HG03045 (cell line): ENCODE data around the gene DENND4B.

Experiments used
- ATAC-seq: cut with Tn5 transposase; IDR thresholded peaks from one replicate; pipeline ENCODE4 v1.9.1; 2021; ENCODE audit warnings: mild to moderate bottlenecking, moderate library complexity; ENCODE audit not compliant: unreplicated experiment

Gene DENND4B

DNA sequence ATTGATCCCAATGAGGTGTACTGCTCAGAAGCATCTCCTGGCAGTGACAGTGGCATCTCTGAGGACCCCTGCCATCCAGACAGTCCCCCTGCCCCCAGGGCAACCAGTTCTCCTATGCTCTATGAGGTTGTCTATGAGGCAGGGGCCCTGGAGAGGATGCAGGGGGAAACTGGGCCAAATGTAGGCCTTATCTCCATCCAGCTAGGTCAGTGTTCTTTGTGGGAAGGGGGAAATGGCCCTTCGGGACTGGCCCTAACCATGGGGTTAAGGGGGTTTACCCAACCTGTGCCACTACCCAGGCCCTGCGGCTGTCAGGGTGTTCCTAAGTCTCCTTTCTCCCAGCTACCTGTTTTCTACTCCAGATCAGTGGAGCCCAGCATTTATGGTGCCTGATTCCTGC lies 22.5 kb upstream of the DENND4B start:
- ATAC-seq = no peak

DNA sequence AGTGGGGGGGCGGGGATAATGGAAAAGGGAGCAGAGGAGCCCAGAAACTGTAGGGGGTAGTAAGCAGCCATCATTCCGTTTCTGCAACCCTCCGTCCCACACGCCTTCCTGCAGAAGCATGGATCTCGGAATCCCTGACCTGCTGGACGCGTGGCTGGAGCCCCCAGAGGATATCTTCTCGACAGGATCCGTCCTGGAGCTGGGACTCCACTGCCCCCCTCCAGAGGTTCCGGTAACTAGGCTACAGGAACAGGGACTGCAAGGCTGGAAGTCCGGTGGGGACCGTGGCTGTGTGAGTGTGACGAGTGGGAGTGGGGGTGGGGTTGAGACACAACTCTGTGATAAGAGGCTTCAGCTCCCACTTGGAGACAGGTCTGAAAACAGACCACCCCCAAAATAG lies 21.9 kb upstream of the DENND4B start:
- no peak for ATAC-seq

DNA sequence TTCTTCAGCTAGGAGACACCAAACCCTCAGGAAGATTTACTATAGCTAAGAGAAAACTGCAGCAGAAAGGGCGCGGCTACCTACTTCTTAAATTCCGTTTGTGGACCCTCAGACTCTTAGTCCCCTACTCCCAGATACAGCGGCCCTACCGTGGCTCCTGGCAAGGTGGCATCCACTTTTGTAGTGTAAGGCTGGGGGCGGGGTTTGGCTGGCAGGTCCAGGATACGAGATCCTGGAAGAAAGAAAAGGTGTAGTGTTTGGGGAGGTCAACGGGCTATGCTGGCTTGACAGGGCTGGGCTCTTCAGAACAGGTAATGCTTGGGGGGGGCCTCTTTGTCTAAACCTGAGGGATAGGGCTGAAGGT lies 21.5 kb upstream of the DENND4B start:
- no peak for ATAC-seq

DNA sequence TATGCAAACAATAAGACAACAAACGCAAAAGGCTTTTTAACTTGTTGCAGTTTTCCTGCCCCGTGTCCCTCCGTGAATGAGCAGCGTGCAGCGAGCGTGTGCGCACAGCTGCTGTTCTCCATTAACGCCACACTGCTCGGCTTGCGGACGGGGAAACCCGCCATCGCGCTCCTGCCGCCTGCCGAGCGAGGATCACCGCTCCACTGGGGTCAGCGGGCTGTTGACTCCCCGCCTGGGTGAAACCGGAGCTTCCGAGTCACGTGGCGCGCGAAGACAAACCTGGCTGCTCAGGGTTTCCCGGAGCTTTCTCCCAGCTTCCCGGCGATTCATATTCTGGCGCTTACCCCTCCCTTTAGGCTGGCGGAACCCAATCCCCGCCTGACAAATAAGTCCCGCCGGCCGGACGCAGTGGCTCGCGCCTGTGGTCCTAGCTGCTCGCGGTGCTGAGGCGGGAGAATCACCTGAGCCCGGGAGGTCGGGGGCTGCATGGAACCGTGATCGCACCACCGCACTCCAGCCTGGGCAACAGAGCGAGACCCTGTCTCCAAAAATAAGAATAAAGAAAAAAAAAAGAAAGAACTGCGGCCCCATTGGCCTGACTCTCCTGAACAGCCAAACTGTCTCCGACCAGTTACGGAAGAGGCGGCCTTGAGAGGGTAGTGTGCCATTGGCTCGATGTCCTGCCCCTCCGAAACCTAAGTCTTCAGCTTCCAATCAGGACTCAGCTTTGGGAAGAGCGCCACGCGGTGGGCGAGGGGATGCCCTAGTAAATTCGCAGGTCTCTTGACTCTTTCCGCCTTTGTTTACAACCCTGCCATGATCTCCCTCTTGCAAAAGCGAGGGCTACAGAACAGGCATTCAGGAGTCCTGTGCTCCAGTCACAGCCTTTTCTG lies 20.8 kb upstream of the DENND4B start, which contains the start of gene CREB3L4:
Gene CREB3L4 (plus strand): TSS at position 796 of the 893 bp plus-strand sequence. CDS start 624 bp downstream, outside the sequence.
- ATAC-seq = peak; percentile 70

DNA sequence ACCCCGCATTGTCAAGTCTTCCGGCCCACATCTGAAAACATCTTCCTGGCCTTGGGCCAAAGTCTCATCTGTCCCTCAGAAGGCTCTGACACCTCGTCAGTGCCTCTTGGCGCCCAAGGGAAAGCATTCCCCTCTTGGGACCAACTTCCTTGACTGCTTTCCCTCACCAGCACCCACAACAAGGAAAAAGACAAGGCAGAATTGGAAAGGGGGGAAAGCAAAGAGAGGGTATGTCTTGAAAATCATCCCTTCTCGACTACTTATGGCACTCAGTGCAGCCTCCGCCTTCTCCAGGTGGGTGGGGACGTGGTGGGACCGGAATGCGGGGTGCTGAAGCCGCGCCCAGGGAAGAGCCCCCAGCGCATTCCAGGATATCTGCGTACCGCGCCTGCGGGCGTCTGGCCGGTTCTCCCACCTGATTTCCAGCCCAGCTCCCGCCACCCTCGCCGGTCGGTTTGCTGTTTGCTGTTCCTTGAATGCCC lies 17.4 kb upstream of the DENND4B start:
- ATAC-seq = peak; percentile 2

DNA sequence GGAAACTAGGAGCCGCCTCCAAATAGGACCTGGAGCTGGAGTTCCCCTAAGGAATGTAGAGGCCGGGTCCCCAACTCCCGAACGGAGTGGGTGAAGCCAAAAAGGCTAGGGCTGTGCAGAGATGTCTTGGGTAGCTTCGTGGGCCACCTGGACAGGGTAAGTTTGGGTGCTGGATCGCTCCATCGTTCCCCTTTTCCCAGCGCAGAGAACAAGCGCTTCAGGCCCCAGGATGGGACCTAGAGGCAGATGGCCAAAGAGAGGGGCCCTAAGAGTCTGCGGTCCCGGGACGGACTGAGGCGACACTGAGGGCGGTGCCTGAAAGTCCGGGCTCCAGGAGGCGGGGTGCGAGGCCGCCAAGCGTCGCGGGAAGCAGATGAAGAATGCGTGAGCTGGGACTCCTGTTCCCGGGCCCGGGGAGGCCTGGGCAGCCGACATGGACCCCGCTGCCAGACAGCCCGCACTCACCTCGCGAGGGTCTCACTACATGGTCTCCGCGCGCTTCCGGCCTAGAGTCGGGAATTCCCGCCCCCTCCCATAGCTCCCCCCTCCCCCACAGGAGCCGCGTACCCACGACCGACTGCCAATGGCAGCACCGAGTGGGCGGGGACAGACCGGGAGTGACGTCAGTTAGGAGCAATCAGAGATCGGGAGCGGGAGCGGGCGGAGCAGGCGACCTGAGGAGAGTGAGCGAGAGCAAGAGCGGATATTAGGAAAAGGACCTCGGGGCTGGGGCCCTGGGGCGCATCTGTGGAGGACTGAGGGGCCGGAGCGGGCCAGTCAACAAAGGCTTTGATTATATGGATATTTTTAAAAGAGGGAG lies 16.7 kb upstream of the DENND4B start, which contains the start of gene SLC39A1:
Gene SLC39A1 (minus strand): TSS at position 508 of the 820 bp plus-strand sequence. CDS start 822 bp downstream, outside the sequence.
- ATAC-seq = peak; percentile 57

GRCh38 chr1:153962088-153963029 lies 15.8 kb upstream of the DENND4B start:
- ATAC-seq = no peak

GRCh38 chr1:153961421-153961820 lies 14.9 kb upstream of the DENND4B start:
- no peak for ATAC-seq

DNA sequence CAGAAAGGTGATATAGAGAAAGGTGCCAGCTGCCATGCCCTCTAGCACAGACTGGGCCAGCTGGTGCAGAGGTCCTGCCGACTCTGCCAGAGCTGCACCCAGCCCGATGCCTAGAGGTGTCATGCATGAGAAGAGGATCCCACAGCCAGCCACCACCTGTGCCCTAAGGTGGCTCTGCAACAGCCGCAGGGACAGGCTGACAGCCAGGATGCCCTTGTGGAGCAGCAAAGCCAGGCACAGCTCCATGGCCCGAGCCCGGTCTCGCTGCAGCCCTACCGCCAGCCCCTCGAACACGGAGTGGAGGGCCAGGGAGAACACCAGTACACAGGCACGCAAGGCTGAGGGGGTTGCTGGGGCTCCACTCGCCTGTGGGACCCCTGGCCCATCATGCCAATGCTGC lies 13.7 kb upstream of the DENND4B start:
- ATAC-seq = no peak

DNA sequence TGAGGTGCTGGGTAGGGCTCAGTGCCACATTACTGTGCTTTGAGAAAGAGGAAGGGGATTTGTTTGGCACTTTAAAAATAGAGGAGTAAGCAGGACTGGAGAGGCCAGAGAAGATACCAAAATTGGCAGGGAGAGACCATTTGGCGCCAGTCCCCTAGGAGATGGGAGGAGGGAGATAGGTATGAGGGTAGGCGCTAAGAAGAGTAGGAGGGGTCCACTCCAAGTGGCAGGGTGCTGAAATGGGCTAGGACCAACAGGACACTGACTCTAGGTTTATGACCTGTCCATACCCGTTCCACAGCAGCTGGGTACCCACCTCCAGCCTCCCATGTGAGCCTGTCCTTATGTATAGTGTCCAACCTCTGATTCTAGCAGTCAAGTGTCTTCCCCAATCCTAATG lies 12.9 kb upstream of the DENND4B start:
- ATAC-seq = no peak

- ATAC-seq = no peak
Measured at GRCh38 chr1:153958961-153959260, 12.4 kb upstream of the DENND4B start.

DNA sequence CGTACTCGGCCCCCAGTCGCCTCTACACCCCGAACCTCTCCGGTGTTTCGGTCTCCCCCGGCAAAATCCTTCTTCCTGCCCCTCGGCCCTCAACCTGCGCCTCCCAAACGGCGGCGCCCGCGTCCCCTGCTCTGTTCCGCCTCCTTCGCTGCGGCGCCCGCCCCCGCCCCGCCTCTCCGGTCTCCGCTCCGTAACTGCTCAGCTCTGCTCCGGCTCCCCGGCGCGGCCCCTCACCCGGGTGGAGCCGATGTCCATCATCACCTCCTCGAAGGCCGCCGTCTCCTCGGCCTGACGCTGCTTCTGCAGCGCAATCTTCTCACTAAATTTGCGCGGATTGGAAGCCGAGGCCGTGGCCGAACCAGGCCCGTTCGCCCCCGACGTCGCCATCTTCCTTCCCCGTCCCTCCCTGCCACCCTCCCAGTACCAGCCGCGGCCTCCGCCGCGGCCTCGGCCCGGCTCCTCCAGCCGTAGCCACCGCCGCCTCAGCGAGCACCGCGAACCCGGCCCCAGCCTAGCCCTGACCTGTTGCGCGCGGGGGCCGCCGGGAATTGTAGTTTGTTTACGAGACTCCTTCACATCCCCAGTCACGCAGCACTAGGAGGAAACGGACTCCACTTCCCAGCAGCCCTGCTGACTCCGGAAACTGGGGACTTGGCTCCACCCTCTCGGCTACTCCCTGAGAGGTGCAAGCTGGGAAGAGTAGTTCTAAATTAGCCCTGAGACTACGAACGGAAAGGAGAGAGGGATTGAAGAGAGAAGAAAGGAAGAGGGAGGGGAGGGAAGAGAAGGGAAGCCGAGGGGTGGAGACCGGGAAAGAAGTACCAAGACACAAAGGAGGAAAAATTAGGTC lies 11.8 kb upstream of the DENND4B start, which contains the start of gene CRTC2:
Gene CRTC2 (minus strand): TSS at position 502 of the 850 bp plus-strand sequence. CDS start 115 bp downstream, at position 387.
- ATAC-seq = peak; percentile 74

GRCh38 chr1:153957744-153958110 lies 11.2 kb upstream of the DENND4B start:
- peak; percentile 4 for ATAC-seq

DNA sequence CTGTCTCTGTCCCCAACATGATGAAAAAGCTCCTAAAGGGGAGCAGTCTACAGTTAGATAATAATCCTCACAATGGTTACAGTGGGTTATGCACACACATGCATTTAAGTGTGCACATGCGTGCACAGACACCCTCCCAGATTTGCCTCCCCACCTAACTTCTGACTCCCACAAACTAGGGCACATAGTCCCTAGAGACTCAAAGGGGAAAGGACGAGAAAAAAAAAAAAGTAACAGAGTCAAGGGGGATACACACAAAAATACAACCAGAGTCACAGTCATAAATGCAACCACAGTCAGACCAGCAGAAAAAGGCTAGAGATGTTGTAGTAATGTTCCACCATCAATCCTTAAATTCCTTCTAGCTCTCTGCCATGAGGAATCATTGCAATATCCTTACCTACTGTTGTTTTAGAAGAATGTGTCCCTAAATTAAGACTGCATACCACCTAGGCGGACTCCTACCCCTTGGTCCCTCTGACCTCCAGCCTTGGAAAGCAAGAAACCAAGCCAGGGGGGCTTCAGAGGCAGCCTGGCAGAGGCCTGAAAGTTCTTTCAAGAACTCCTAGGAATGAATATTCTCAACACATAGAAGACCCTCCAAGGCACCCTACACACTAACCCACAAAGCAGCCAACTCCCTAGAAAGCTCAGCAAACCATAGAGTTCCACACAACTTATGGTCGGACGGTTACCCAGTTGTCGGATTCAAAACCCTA lies 10.6 kb upstream of the DENND4B start:
- ATAC-seq = no peak

GRCh38 chr1:153954826-153955225 lies 8.3 kb upstream of the DENND4B start:
- no peak for ATAC-seq

GRCh38 chr1:153953859-153954365 lies 7.4 kb upstream of the DENND4B start:
- ATAC-seq = no peak

DNA sequence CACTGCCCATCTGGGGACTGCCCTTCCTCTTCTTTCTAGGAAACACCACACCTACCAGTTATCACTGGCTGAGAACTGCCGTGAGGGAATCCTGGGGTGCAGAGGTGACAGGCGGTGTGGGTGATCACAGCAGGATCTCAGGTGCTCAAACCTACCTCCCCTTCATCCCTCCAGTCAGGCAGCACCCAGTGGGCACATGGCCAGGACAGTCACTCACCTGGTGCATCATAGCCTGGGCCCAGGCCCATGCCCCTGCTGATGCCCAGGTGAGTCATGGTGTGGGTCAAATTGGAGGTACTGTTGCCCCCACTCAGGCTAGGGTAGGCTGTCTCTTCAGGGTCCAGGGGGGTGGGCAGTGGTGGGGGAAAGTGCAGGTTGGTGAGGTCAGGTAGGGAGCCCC lies 5.3 kb upstream of the DENND4B start:
- no peak for ATAC-seq

DNA sequence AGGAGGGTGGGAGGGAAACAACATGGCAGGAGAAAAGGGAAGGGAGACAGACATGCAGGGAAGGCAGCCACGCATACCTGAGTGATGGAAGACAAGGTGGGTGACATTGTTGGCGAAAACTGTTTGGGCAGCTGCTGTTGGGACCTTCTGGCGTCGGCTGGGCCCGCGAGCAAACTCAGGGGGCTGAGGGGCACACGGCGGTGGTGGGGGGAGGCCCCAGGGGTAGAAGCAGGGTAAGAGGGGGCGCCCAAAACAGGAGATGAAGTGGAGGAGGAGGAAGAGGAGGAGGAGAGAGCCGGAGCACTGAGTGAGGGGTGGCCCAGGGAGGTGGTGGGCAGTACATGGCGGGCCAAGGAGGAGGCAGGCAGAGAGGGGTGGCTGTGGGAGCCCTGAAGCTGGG lies 4.7 kb upstream of the DENND4B start:
- ATAC-seq = no peak
